K562 (cell line): ENCODE results near the gene TMED6. TPM values are rescaled to one million over a fixed set of nuclear protein-coding genes. Genes with fewer than 3 reads are reported as not detected.
A peak's percentile ranks its signal among the peaks of the same experiment; 100 is the strongest.

Experiments
- ATAC-seq: fragments of 200-7000 bp; cut with Tn5 transposase; 3 replicates; pipeline ENCODE4 v1.9.1; 2020; ENCODE audit warnings: moderate library complexity
- BruUV-seq: library from RNA; stranded (reverse); fragments of 400-500 nt; replicated peaks from 2 replicates; lab custom pipeline; 2021; lab: Mats Ljungman, UMichigan
- CTCF ChIA-PET: fragments of 300-600 bp; formaldehyde crosslinking; extraction: SDS; loops from one replicate; lab custom pipeline; 2021; ENCODE audit warnings: low intra/inter-chr PET ratio; lab: Yijun Ruan, JAX
- POLR2A ChIA-PET: fragments of 300-600, 350-650 bp; sonication (Branson Sonifier 250); formaldehyde crosslinking; extraction: SDS; loops from one replicate; lab custom pipeline; 2021; ENCODE audit warnings: antibody characterized with exemption, inconsistent platforms; lab: Yijun Ruan, JAX
- DNase-seq, 4 experiments: peaks; one replicate each; pipeline versions ENCODE4 v3.0.0 to v3.0.0-alpha.2; 2011 to 2018; ENCODE audit warnings: low spot score in 3 of 4, mixed read lengths in 3 of 4; ENCODE audit errors: extremely low read depth in 1 of 4
- FAIRE-seq: peaks from 2 replicates; lab custom pipeline; 2011; peaks lifted over from hg19 to GRCh38; lab: Jason Lieb, UNC
- H2AFZ ChIP-seq: 2 replicates; pipeline ENCODE4 v1.6.0; 2011; ENCODE audit warnings: low read depth, low read length, control low read depth, inconsistent platforms
- H3K27ac ChIP-seq: fragments of 200-600 bp; 3 replicates; pipeline ENCODE4 v1.8.0; 2011; ENCODE audit warnings: low read depth, mild to moderate bottlenecking, control low read depth, inconsistent platforms, low read length, moderate library complexity, mixed read lengths; ENCODE audit errors: extremely low read depth
- H3K27me3 ChIP-seq, 2 experiments: fragments of 300-600 bp in 1 of 2; 2 replicates in 1 of 2; 3 replicates in 1 of 2; pipeline versions ENCODE4 v1.6.0 to v1.8.0; 2011; ENCODE audit warnings: inconsistent platforms in 2 of 2, low read length in 2 of 2, mild to moderate bottlenecking in 1 of 2, mixed read lengths in 1 of 2, moderate library complexity in 1 of 2; ENCODE audit not compliant: control insufficient read depth in 2 of 2, insufficient read depth in 2 of 2
- H3K36me3 ChIP-seq: fragments of 300-600 bp; 3 replicates; pipeline ENCODE4 v1.8.0; 2011; ENCODE audit warnings: mild to moderate bottlenecking, low read length, inconsistent platforms; ENCODE audit not compliant: control insufficient read depth, insufficient read depth
- H3K4me1 ChIP-seq, 2 experiments: fragments of 200-600 bp in 1 of 2; replicated peaks in 1 of 2; 2 replicates in 1 of 2; 3 replicates in 1 of 2; pipeline versions ENCODE4 v1.5.1 to v1.8.0; 2011; ENCODE audit warnings: inconsistent platforms in 2 of 2, low read length in 2 of 2, mild to moderate bottlenecking in 1 of 2, mixed read lengths in 1 of 2, moderate library complexity in 1 of 2; ENCODE audit not compliant: control insufficient read depth in 2 of 2, insufficient read depth in 2 of 2
- H3K4me2 ChIP-seq: 2 replicates; pipeline ENCODE4 v1.6.1; 2011; ENCODE audit warnings: low read length, control low read depth, inconsistent platforms, mixed read lengths; ENCODE audit not compliant: insufficient read depth
- H3K4me3 ChIP-seq: fragments of 200-600 bp; sonication (generic), shearing (Covaris generic); 2 replicates; pipeline ENCODE4 v1.5.1; 2016; ENCODE audit warnings: control low read depth, inconsistent platforms
- H3K79me2 ChIP-seq: fragments of 200-600 bp; 3 replicates; pipeline ENCODE4 v1.8.0; 2011; ENCODE audit warnings: low read length, inconsistent platforms; ENCODE audit not compliant: control insufficient read depth, insufficient read depth
- H3K9ac ChIP-seq, 2 experiments: 2 replicates each; pipeline versions ENCODE4 v1.6.0 to v1.6.1; 2011; ENCODE audit warnings: low read depth in 2 of 2, low read length in 2 of 2, control low read depth in 1 of 2, inconsistent platforms in 1 of 2, mild to moderate bottlenecking in 1 of 2, mixed read lengths in 1 of 2; ENCODE audit not compliant: insufficient read depth in 1 of 2
- H3K9me1 ChIP-seq: one replicate; pipeline ENCODE4 v1.6.0; 2011; ENCODE audit warnings: inconsistent platforms, mild to moderate bottlenecking, low read length, moderate library complexity; ENCODE audit not compliant: control insufficient read depth, insufficient read depth
- H3K9me3 ChIP-seq: replicated peaks from 2 replicates; pipeline ENCODE4 v1.5.1; 2011; ENCODE audit warnings: low read depth, low read length, inconsistent platforms; ENCODE audit not compliant: control insufficient read depth, insufficient read depth
- H4K20me1 ChIP-seq: replicated peaks from 2 replicates; pipeline ENCODE4 v1.6.1; 2011; ENCODE audit warnings: low read length, inconsistent platforms, mixed read lengths; ENCODE audit not compliant: control insufficient read depth, insufficient read depth
- POLR2G ChIP-seq: fragments of 200-400 bp; formaldehyde crosslinking; IDR thresholded peaks from 2 replicates; pipeline ENCODE4 v1.6.1; 2017; ENCODE audit warnings: low read depth, mild to moderate bottlenecking, antibody characterized with exemption, low read length, moderate library complexity
- RBFOX2 ChIP-seq: fragments of 200-400 bp; formaldehyde crosslinking; IDR thresholded peaks from 2 replicates; pipeline ENCODE4 v1.6.1; 2017; ENCODE audit warnings: low read depth, mild to moderate bottlenecking, low read length, moderate library complexity
- VEZF1 ChIP-seq: fragments of 200-800 bp; sonication (Bioruptor generic); IDR thresholded peaks from 2 replicates; pipeline ENCODE4 v1.6.1; 2017; ENCODE audit warnings: missing genetic modification characterization, missing compliant biosample characterization
- WGBS: fragments of 100-300 bp; shearing (Covaris generic); methylation state at CpG from one replicate; pipeline ENCODE4 v1.1.6; 2016; ENCODE audit warnings: low coverage, mixed read lengths; ENCODE audit not compliant: insufficient coverage; ENCODE audit errors: missing lambda C conversion rate; 5-methylcytosine and 5-hydroxymethylcytosine counted together
- in situ Hi-C: fragments of 300-500 bp; cut with MboI; formaldehyde crosslinking; loops from 4 replicates; pipeline ENCODE4 v1.15.0; 2018; ENCODE audit warnings: inconsistent platforms, mixed read lengths
- intact Hi-C: fragments of 100-400 bp; cut with micrococcal nuclease; formaldehyde crosslinking; loops from 2 replicates; pipeline ENCODE4 v1.14.2; 2022
- polyA plus RNA-seq, 8 experiments: library from polyadenylated mRNA; depleted of rRNA in 4 of 8; stranded (reverse) in 5 of 8; unstranded in 3 of 8; fragments of >200 nt; fragmentation: Nextera tagmentation in 2 of 8; fragmentation: Illumina TruSeq in 1 of 8; extraction: Ambion mirVana in 2 of 8; extraction: Trizol in 1 of 8; gene quantifications; 2 replicates each; pipeline versions ENCODE4 v1.2.1 to v1.2.3, GENCODE V29; 2011 to 2014; ENCODE audit warnings: inconsistent platforms in 1 of 8, missing spikeins in 1 of 8
- total RNA-seq, 7 experiments: library from RNA; depleted of rRNA in 6 of 7; stranded (reverse); fragments of >200 nt in 6 of 7; fragmentation: Illumina TruSeq in 2 of 7; extraction: Trizol in 2 of 7; gene quantifications; 2 replicates each; pipeline versions ENCODE4 v1.2.1 to v1.2.3, GENCODE V29; 2011 to 2021; ENCODE audit warnings: low replicate concordance in 1 of 7

Gene TMED6
- total and polyA plus RNA-seq, 9 of the 15 experiments (the other 6 are each of a cell fraction or from before 2014, with no cell fraction given): 0.14 to 0.45 (median 0.25) TPM; not detected in 2

- Histone ChIP-seq H4K20me1 (peaks cover 8% of the 10 kb centered on the region; the same call in 1 of the 2 replicates), H3K36me3 (peaks cover 80% of the 10 kb centered on the region; the same call in 2 of the 3 replicates), H3K27me3 (no peaks in the 10 kb centered on the region), H3K9me1 (no peaks in the 10 kb centered on the region), H3K9me3 (no peaks in the 10 kb centered on the region), H3K4me3 (no peak overlapping the region), H3K27ac (no peak overlapping the region), H3K79me2 (peaks cover 40% of the 10 kb centered on the region), H3K9ac (0 out of 4 replicates have a peak overlapping the region, but pooled peaks of 1 of the 2 experiments have one; percentile 2), H2AFZ (no peak overlapping the region), H3K4me1 (peaks cover 3 to 15% of the 10 kb centered on the region in 2 experiments; a peak in 3 of 5 replicates), H3K4me2 (no peak overlapping the region)
- DNase-seq: no peak
- WGBS: 88% methylated on average over 16 of the region's 17 CpGs
- in situ Hi-C loops: no loop called here
- POLR2A ChIA-PET: interaction anchor here (5.5 kb wide), 1 partner anchor 12 kb away, joined by 51 read pairs; the partner anchor contains the start of gene PDF
- BruUV-seq: no TSS peak
- no peak for ATAC-seq
- intact Hi-C loops: no loop called here
- TF ChIP-seq RBFOX2: peak; percentile 35; the same call in 1 of the 2 replicates
- TF ChIP-seq POLR2G: peak; percentile 46
- no peak for TF ChIP-seq VEZF1 (CRISPR knock-in tag)
- CTCF ChIA-PET: no interaction called here
- no peak for FAIRE-seq
Measured at GRCh38 chr16:69316595-69317034, 35.0 kb downstream of the TMED6 start.
